HUDEP-2 (cell line): ENCODE data around the gene SEZ6L.
A peak's percentile ranks its signal among the peaks of the same experiment; 100 is the strongest.

Experiments
- DNase-seq, 76 experiments: peaks; one replicate each; lab custom pipeline; 2025; ENCODE audit not compliant: unreplicated experiment in 76 of 76; lab: John Stamatoyannopoulos, UW

SEZ6L gene

GRCh38 chr22:26172389-26172990 lies 3.2 kb downstream of the SEZ6L start:
- peak in 25 of 76 experiments; percentile 0 to 35 (median 9) for DNase-seq

DNA sequence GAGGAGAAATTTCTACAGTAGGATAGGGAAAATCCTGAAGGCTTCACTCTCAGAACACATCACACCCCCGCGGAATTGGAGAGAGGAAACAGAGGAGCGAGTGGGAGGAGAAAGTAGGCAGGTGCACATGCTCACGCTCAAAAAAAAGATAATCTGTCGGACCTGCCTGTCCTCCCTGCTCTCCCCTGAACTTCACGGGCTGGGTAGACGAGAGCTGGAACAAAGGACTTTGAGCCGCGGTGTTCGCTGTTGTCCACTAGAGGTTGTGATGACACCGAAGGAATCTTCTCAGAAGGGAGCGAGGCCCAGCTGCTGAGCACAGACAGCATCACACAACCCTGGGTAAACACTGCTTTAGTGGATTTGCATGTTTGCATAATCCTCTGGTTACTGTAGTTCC lies 5.0 kb downstream of the SEZ6L start:
- DNase-seq: peak in 4 of 76 experiments; percentile 2 to 10 (median 6)

- no peak for DNase-seq
These were observed 13.5 kb downstream of the SEZ6L start for GRCh38 chr22:26182723-26183122.

- no peak for DNase-seq
These were observed 15.9 kb downstream of the SEZ6L start for GRCh38 chr22:26185190-26185589.

GRCh38 chr22:26188341-26188740 lies 19.1 kb downstream of the SEZ6L start:
- no peak for DNase-seq

- no peak for DNase-seq
These were observed 25.1 kb downstream of the SEZ6L start for GRCh38 chr22:26194313-26194712.

DNA sequence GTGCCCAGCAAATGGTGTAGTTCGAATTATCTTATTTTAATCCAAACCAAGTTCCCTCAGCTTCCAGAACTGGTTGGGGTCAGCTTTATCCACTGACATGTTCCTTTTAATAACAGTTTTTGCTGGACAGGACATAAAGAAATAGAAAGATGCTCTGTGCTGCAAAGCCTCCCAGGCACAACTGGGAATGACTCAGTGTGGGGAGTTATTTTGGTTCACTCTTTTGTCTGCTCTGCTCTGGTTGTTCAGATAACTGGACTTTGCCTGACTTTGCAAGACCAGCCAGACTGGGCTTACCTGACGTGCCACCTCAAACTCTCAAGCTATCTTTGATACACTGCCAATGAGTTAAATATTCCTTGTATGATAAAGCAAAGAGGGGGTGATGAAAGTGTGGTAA lies 25.6 kb downstream of the SEZ6L start:
- no peak for DNase-seq

GRCh38 chr22:26196657-26197056 lies 27.4 kb downstream of the SEZ6L start:
- no peak for DNase-seq

- no peak for DNase-seq
These were observed 28.2 kb downstream of the SEZ6L start for GRCh38 chr22:26197425-26197824.

DNA sequence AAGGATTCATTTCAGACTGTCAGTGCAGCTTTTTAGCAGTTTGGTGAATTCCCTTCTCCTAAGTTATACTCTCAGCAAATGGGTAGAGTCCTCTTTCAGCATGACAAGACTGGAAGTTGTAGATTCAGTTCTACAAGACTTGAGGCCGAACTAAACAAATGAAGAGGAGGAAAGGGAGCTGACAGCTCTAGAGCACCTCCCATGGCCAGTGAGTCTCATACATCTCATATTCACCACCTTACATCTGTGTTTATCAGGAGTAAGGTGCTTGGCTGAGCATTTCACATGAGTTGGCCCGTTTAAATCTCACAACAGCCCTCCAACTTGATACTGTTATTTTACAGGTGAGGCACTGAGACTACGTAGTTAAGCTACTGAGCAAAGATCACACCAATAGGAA lies 30.4 kb downstream of the SEZ6L start:
- no peak for DNase-seq

GRCh38 chr22:26202280-26202924 lies 33.1 kb downstream of the SEZ6L start:
- no peak for DNase-seq

DNA sequence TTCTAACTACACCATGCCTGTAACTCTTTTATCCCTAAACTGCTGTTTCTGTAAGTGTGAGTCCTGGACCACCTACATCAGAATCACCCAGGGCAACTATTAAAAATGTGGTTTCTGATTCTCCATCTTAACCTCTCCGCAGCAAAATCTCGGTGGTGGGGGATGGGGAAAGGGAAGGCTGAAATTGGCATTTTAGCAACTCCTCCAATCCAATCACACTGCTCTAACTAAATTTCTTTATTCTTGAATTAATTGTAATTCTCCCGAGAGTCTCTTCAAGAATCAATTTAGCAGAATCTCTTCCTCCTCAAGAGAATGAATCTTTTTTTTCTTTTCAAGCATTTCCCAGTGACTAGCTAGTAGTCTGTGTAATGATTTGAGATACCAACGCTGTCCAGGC lies 36.2 kb downstream of the SEZ6L start:
- DNase-seq: no peak

- DNase-seq: no peak
These were observed 41.1 kb downstream of the SEZ6L start for GRCh38 chr22:26210334-26210733.

GRCh38 chr22:26213826-26214225 lies 44.6 kb downstream of the SEZ6L start:
- DNase-seq: no peak

DNA sequence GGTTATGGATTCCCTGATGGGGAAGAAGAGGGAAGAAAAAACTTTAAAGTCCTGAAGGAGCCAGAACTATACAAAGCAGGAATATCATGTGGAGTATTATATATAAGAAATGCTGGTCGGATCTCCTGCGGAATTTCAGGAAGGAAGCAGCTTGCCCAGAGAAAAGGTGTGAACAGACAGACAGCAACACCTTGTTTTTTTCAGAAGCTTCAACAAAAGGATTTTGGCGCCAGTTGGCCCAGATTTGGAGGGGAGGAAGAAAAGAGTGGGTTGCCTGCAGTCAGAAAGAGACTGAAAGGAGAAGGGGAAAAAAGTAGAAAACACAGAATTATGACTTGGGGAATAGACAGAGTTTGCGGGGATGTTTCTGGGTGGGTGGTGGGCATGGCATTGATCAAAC lies 45.2 kb downstream of the SEZ6L start:
- DNase-seq: no peak

DNA sequence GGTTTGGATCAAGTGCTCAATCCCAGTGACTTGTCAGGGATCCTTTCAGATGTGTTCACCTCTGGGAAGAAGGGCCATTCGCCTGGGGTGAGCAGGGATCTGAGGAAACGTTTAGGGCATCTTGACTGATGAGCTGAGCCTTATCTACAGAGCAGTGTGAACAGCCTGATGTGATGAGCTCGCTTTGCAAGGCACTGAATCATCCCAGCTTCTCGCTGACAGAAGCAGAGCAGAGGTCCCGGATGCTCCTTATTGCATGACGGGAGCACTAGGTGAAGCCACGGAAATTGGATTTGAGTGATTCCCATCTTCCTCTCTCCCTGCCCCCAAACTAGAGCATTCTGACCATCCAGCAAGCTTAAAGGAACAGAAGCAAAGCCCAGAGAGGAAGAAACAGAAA lies 46.5 kb downstream of the SEZ6L start:
- no peak for DNase-seq

- no peak for DNase-seq
These were observed 55.9 kb downstream of the SEZ6L start for GRCh38 chr22:26225207-26225606.

DNA sequence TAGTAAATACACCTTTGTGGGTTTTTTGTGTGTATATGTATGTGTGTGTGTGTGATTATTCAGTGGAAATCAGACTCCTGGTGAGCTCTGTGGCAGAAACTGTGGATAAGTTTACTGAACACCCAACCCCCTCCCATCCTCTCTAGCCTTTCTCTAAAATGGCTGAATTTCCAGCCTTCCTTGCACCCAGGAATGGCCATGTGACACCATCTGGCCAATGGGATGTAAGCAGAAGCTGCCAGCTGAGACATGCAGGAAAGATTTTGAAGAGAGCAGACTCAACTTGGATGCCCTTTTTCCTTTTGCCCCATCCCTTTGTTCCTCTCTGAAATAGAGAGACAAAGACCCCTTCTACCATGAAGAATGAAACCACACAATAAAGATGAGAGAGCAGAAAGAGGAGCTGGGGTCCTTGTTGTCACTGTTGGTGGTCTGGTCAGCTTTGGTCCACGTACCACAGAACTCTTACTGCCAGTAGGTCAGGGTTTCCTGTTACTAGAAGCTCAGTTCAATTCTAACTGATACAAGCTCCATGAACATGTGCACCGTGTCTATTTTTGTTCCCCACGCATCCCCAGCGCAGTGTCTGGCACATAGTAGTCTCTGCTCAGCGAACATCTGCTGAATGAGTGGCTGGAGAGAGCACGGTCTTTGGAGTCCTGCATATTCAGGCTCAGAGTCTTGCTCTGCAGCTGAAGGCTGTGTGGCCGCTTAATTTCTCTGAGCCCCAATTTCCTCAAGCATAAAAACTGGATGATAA lies 57.5 kb downstream of the SEZ6L start:
- no peak for DNase-seq

DNA sequence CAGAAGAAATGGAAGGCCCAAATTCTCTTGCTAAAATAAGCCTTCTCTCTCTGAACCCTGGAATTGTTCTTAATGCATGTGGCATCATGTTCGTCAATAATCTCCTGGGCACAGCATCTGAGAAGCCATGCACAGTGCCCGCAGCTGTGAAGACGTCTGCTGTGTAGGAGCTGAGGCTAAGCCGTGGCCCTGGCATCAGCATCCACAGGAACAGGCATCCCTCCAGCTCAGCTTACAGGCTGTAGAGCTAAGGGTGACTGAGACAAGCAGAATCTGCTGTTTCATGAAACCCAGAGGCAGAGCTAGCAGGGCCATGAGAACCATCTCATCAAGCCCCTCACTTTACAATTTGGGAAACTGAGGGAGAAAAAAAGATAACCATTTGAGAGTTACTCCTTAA lies 60.6 kb downstream of the SEZ6L start:
- DNase-seq: no peak

- DNase-seq: no peak
These were observed 65.0 kb downstream of the SEZ6L start for GRCh38 chr22:26234296-26234695.

DNA sequence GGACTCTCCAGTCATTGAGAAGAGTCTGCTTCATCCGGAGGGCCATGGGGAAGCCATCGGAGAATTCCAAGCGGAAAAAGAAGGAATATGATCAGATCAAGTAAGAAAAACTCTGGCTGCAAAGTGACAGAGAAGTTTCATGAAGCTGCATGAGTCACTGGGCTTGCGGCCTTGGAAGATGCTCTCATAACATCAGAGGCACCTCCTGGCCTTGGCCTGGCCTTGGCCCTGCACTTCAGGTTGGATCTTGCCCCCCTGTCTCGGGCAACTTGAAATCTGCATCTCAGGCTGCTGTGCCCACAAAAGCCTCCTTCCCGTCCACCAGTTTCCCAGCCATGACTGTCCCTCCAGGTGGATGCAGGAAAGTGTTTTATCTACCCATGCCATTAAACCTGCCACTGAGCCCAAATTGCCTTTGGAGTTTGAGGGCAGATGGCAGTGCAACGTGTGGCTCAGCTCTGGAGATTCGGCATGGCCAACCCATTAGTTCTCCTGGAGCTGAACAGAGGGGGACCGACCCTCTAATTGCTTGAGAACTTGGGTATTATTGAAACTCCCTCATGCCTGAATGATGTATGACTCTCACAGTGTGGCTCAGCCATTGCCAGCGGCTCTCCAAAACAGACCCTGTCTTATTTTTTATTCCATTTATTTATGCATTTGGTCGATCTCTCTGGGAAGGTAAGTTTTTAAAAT lies 66.7 kb downstream of the SEZ6L start:
- DNase-seq: no peak
